SH-SY5Y (cell line): ENCODE data around the gene KCNG2.

ENCODE experiments used
- GATA2 ChIP-seq: IDR thresholded peaks from 2 replicates; pipeline ENCODE4 v1.6.1; 2011; ENCODE audit warnings: mild to moderate bottlenecking, low read depth, low read length
- GATA3 ChIP-seq: IDR thresholded peaks from 2 replicates; pipeline ENCODE4 v1.6.1; 2011; ENCODE audit warnings: low read depth, mild to moderate bottlenecking, low read length, moderate library complexity

Gene KCNG2

GRCh38 chr18:79888016-79888415 lies 90.3 kb downstream of the KCNG2 start:
- TF ChIP-seq GATA2 (no peak), GATA3 (no peak)

GRCh38 chr18:79889569-79889968 lies 91.8 kb downstream of the KCNG2 start:
- TF ChIP-seq GATA3, result no peak
- TF ChIP-seq GATA2, result no peak

- TF ChIP-seq GATA2 (no peak), GATA3 (no peak)
These were observed 92.9 kb downstream of the KCNG2 start for GRCh38 chr18:79890674-79891073.

- TF ChIP-seq GATA3 (no peak), GATA2 (no peak)
These were observed 99.0 kb downstream of the KCNG2 start for GRCh38 chr18:79896738-79897137.

- TF ChIP-seq GATA3 (no peak), GATA2 (no peak)
These were observed 100.3 kb downstream of the KCNG2 start for GRCh38 chr18:79897940-79898625.

- TF ChIP-seq GATA2 (no peak), GATA3 (no peak)
These were observed 101.3 kb downstream of the KCNG2 start for GRCh38 chr18:79898952-79899608.

GRCh38 chr18:79899609-79900445 lies 102.1 kb downstream of the KCNG2 start:
- no peak for TF ChIP-seq GATA3

- TF ChIP-seq GATA3, result no peak
- TF ChIP-seq GATA2, result no peak
These were observed 103.2 kb downstream of the KCNG2 start for GRCh38 chr18:79900610-79901570.

GRCh38 chr18:79901665-79902064 lies 103.9 kb downstream of the KCNG2 start:
- TF ChIP-seq GATA2 (no peak), GATA3 (no peak)

GRCh38 chr18:79902075-79902474 lies 104.3 kb downstream of the KCNG2 start:
- TF ChIP-seq GATA2 (no peak), GATA3 (no peak)

- TF ChIP-seq GATA3 (no peak), GATA2 (no peak)
These were observed 104.9 kb downstream of the KCNG2 start for GRCh38 chr18:79902640-79903039.

GRCh38 chr18:79903071-79903635 lies 105.4 kb downstream of the KCNG2 start:
- TF ChIP-seq GATA2 (no peak), GATA3 (no peak)

- no peak for TF ChIP-seq GATA3
- TF ChIP-seq GATA2, result no peak
These were observed 106.1 kb downstream of the KCNG2 start for GRCh38 chr18:79903787-79904356.
